Stimulated activated effector memory CD8-positive, alpha-beta T cell treated with anti-CD3 and anti-CD28 coated beads, Interleukin-12 subunit alpha, Interleukin-12 subunit beta, amount 100 ng/mL, for 72 hours (primary cell): ENCODE results near the gene SGMS1.
A peak's percentile ranks its signal among the peaks of the same experiment; 100 is the strongest.

Experiments
- ATAC-seq: fragments of 150-1000 bp; cut with Tn5 transposase; 2 replicates; pipeline ENCODE4 v1.10.0; 2021
- DNase-seq, 2 donors: peaks; one replicate each; pipeline ENCODE4 v3.0.0; 2021 to 2022; ENCODE audit warnings: low spot score in 2 of 2
- H3K27ac Mint-ChIP-seq: one replicate; pipeline ENCODE4 v1.8.0; 2022; ENCODE audit warnings: mild to moderate bottlenecking, mixed read lengths
- H3K36me3 Mint-ChIP-seq: one replicate; pipeline ENCODE4 v1.8.0; 2022; ENCODE audit warnings: mild to moderate bottlenecking, mixed read lengths
- H3K4me1 Mint-ChIP-seq: one replicate; pipeline ENCODE4 v1.8.0; 2022; ENCODE audit warnings: mixed read lengths
- H3K4me3 Mint-ChIP-seq: one replicate; pipeline ENCODE4 v1.8.0; 2022; ENCODE audit warnings: mild to moderate bottlenecking, mixed read lengths
- H3K9me3 Mint-ChIP-seq: one replicate; pipeline ENCODE4 v1.8.0; 2022; ENCODE audit warnings: mixed read lengths

SGMS1 gene

GRCh38 chr10:50260791-50261281 is 362.9 kb downstream of the SGMS1 start:
- Mint-ChIP-seq H3K36me3 (no peaks in the 10 kb centered on the region), H3K27ac (no peak overlapping the region), H3K4me3 (no peak overlapping the region), H3K9me3 (peaks cover 2% of the 10 kb centered on the region), H3K4me1 (peaks cover 14% of the 10 kb centered on the region)
- DNase-seq, result peak in 1 of 2 donors; percentile 50
- ATAC-seq, result peak; percentile 99
